Kidney (tissue), 14 donors: ENCODE data around the gene HPCAL1. TPM values are rescaled to one million over a fixed set of nuclear protein-coding genes. Genes with fewer than 3 reads are reported as not detected.

Source experiments
- DNase-seq, 5 donors: peaks; one replicate each; pipeline ENCODE4 v3.0.0-alpha.2; 2013 to 2020
- FAIRE-seq: peaks from 2 replicates; lab custom pipeline; 2012; peaks lifted over from hg19 to GRCh38; lab: Jason Lieb, UNC
- H3K27ac ChIP-seq, 2 donors: one replicate each; pipeline ENCODE4 v1.7.0; 2013; ENCODE audit warnings: low read depth in 2 of 2, low read length in 2 of 2, inconsistent platforms in 1 of 2
- H3K27me3 ChIP-seq: one replicate; pipeline ENCODE4 v1.7.1; 2013; ENCODE audit warnings: low read length, inconsistent platforms; ENCODE audit not compliant: control insufficient read depth, insufficient read depth
- H3K36me3 ChIP-seq, 3 donors: one replicate each; pipeline versions ENCODE4 v1.7.0 to v1.7.1; 2013; ENCODE audit warnings: low read length in 3 of 3, control low read depth in 1 of 3, inconsistent platforms in 1 of 3; ENCODE audit not compliant: insufficient read depth in 3 of 3, control insufficient read depth in 2 of 3
- H3K4me1 ChIP-seq, 3 donors: one replicate each; pipeline versions ENCODE4 v1.7.0 to v1.7.1; 2013; ENCODE audit warnings: low read length in 3 of 3, inconsistent platforms in 1 of 3, low read depth in 1 of 3; ENCODE audit not compliant: control insufficient read depth in 2 of 3, insufficient read depth in 2 of 3
- H3K4me3 ChIP-seq, 3 donors: one replicate each; pipeline versions ENCODE4 v1.7.0 to v1.8.1; 2013; ENCODE audit warnings: low read length in 3 of 3, control low read depth in 1 of 3, inconsistent platforms in 1 of 3
- H3K9ac ChIP-seq, 3 donors: one replicate each; pipeline versions ENCODE4 v1.7.0 to v1.7.1; 2013; ENCODE audit warnings: low read length in 3 of 3, control low read depth in 1 of 3, inconsistent platforms in 1 of 3
- H3K9me3 ChIP-seq, 3 donors: one replicate each; pipeline versions ENCODE4 v1.7.0 to v1.7.1; 2013; ENCODE audit warnings: low read length in 3 of 3, control low read depth in 1 of 3, inconsistent platforms in 1 of 3; ENCODE audit not compliant: control insufficient read depth in 2 of 3, insufficient read depth in 1 of 3
- intact Hi-C: fragments of 100-400 bp; cut with DNase I; formaldehyde crosslinking; loops from one replicate; pipeline ENCODE4 v1.11.1; 2022
- polyA plus RNA-seq: library from polyadenylated mRNA; stranded (reverse); fragments of 350-450 nt; fragmentation: Illumina TruSeq; extraction: RNeasy Lipid Tissue Mini Kit (QIAGEN cat#74804); gene quantifications from one replicate; pipeline ENCODE4 v1.2.3, GENCODE V29; 2014; ENCODE audit warnings: low read depth, low replicate concordance; ENCODE audit not compliant: insufficient read depth
- total RNA-seq: library from RNA; stranded (reverse); fragmentation: NEBNext Ultra II Directional; extraction: Animal tissue kit (Norgen Biotek cat#: 25700); gene quantifications from one replicate; pipeline ENCODE4 v1.2.1, GENCODE V29; 2021
- TF ChIP-seq, protein P1 (sequence below): IDR thresholded peaks from 3 replicates; pipeline ENCODE4 v1.5.1; 2012; ENCODE audit warnings: mild to moderate bottlenecking, moderate library complexity, borderline replicate concordance; ENCODE audit not compliant: insufficient read depth; ENCODE audit errors: extremely low read depth
- donor health status: control.
- donor health status: control.
- donor health status: control.
- donor health status: control.
- donor health status: control.
- donor health status: DM: yes; HTN: yes; CAD: no.
- donor health status: Normal renal cell carcinoma (clear cell type).

Gene HPCAL1
- total and polyA plus RNA-seq, 2 donors from 2014 or later: 47.3 to 121 TPM

DNA sequence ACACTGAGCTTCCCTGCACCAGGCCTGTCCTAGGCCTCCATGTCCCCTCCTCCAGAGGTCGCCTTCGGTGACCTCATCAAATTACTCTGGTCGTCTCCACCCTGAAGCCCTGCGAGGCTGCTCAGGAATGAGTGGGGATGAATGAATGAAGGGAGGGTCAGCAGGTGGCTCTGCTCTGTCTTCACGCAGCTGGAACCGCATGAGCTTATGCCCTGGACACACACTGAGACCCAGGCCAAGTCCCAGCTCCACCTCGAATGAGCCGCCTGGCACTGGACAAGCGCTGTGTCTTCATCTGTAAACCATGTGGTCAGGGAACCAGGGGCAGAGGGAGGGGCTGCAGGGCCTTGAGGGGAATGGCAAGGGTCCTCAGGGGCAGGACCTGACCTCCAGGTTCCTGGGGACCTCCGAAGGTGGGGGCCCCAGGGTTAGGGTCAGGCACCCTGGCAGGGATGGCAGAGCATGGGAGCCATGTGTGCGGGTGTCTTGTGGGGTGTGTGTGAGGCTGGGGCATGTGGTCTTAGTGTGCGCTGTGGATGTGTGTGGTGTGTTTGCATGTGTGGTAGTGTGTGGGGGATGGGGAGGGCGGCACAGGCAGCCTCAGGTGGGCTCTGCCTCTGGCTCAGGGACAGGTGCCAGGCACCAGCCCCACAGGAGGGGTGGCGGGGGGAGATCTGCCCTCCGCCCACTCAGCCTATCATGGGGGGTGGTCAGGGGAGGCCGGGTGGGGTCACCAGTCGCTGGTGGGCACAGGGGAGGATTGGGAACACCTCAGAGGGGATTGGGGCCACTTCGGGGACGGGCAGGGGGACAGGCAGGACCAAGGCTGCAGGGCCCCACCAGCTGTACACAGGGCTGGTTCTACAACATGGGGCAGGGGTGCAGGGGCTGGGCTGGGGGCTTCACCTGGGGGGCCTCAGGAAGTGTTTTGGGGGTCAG lies 131.5 kb downstream of the HPCAL1 start:
- Histone ChIP-seq H3K36me3 (peaks cover 0 to 4% (median 0%) of the 10 kb centered on the region in 3 donors), H3K4me3 (no peak overlapping the region), H3K4me1 (peaks cover 0 to 8% (median 2%) of the 10 kb centered on the region in 3 donors), H3K9ac (no peak overlapping the region), H3K27ac (no peak overlapping the region), H3K27me3 (no peaks in the 10 kb centered on the region), H3K9me3 (no peaks in the 10 kb centered on the region)
- intact Hi-C loops: loop anchor here (5.0 to 10.0 kb wide), 2 partner anchors 307 to 359 kb away; no protein-coding TSS in a partner anchor
- DNase-seq: peak in 1 of 5 donors; percentile 74
- no peak for FAIRE-seq
- TF ChIP-seq, protein P1, sequence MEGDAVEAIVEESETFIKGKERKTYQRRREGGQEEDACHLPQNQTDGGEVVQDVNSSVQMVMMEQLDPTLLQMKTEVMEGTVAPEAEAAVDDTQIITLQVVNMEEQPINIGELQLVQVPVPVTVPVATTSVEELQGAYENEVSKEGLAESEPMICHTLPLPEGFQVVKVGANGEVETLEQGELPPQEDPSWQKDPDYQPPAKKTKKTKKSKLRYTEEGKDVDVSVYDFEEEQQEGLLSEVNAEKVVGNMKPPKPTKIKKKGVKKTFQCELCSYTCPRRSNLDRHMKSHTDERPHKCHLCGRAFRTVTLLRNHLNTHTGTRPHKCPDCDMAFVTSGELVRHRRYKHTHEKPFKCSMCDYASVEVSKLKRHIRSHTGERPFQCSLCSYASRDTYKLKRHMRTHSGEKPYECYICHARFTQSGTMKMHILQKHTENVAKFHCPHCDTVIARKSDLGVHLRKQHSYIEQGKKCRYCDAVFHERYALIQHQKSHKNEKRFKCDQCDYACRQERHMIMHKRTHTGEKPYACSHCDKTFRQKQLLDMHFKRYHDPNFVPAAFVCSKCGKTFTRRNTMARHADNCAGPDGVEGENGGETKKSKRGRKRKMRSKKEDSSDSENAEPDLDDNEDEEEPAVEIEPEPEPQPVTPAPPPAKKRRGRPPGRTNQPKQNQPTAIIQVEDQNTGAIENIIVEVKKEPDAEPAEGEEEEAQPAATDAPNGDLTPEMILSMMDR: no peak

DNA sequence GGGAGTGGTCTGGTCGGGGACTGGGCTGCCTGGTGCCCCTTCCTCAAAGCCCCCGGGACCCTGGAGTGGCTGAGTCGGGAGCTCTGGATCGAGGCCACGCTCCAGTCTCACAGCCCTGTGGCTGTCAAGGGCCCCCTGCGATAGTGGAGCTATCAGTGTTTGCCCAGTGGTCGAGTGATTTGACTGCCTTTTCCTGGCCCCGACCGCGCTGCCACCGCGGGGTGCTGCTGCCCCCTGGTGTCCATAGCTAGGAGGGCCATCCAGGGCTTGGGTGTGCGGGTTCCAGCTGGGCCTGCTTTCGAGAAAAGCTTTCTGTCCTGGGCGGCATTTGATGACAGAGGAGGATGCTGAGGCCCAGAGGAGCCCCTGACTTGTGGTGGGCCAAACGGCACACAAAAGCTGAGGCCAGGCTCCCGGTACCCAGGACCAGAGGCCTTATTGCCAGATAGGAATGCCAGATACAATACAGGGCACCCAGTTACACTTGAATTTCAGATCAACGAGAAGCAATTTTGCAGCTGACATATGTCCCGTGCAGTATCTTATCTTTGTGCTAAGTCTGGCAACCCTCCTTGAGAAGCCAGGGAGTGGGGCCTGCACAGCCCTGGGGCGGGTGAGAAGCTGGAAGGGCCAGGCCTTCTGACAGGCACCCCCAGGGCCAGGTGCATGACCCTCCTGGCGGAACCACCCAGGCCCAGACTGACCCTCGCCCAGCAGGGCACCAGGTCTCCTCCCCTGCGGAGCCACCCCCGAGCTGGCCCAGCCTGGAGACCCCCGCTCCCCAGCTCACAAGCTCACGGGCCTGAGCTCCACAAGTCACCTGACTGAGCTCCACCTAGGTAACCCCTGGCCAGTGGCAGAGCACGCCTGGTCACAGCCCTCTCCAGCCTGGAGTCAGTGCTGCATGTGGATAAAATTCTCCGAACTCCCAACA lies 132.4 kb downstream of the HPCAL1 start:
- intact Hi-C loops: loop anchor here (5.0 to 10.0 kb wide), 2 partner anchors 308 to 360 kb away; no protein-coding TSS in a partner anchor
- Histone ChIP-seq H3K4me1 (peaks cover 0 to 8% (median 2%) of the 10 kb centered on the region in 3 donors), H3K9ac (no peak overlapping the region), H3K9me3 (no peaks in the 10 kb centered on the region), H3K27me3 (no peaks in the 10 kb centered on the region), H3K4me3 (no peak overlapping the region), H3K27ac (no peak overlapping the region), H3K36me3 (peaks cover 3 to 14% (median 5%) of the 10 kb centered on the region in 3 donors)
- DNase-seq: peak; percentile 86 to 90 (median 89)
- TF ChIP-seq, protein P1: peak; percentile 95
- FAIRE-seq: no peak

DNA sequence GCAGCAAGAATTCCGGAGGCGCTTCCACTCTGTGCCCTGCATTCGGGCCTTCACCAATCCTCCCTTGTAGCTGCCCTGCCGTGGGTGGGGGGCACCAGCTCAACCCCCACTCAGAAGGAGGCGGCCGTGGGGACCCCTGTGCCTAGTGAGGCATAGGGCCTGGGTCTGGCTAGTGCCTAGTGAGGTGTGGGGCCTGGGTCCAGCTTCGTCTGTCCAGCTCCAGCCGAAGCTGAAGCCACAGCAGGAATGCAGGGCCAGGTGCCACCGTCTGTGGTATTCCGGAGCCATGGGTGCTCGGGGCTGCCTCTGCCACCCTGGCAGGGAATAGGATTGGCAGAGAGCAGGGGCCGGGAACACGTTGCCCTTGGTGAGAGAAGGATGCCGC lies 133.1 kb downstream of the HPCAL1 start:
- peaks cover 5 to 20% (median 9%) of the 10 kb centered on the region in 3 donors for H3K36me3 ChIP-seq
- H3K27ac ChIP-seq: no peak overlapping the region
- no peaks in the 10 kb centered on the region for H3K27me3 ChIP-seq
- peaks cover 0 to 8% (median 2%) of the 10 kb centered on the region in 3 donors for H3K4me1 ChIP-seq
- H3K9me3 ChIP-seq: no peaks in the 10 kb centered on the region
- TF ChIP-seq, protein P1: no peak
- intact Hi-C loops: loop anchor here (10.0 kb wide), 1 partner anchor 361 kb away; no protein-coding TSS in a partner anchor
- FAIRE-seq (no peak), DNase-seq (no peak)
- H3K4me3 ChIP-seq: no peak overlapping the region
- no peak overlapping the region for H3K9ac ChIP-seq
